GM18508 (cell line): ENCODE data around the gene S100A4.

ENCODE experiments used
- ATAC-seq: cut with Tn5 transposase; IDR thresholded peaks from one replicate; pipeline ENCODE4 v1.9.1; 2021; ENCODE audit warnings: moderate number of reproducible peaks; ENCODE audit not compliant: insufficient read depth, unreplicated experiment

Gene S100A4

GRCh38 chr1:153515504-153516394 is 29.9 kb downstream of the S100A4 start:
- no peak for ATAC-seq

- no peak for ATAC-seq
These were observed 31.9 kb downstream of the S100A4 start for GRCh38 chr1:153513666-153514065.

GRCh38 chr1:153513023-153513422 is 32.6 kb downstream of the S100A4 start:
- ATAC-seq = no peak

- ATAC-seq = no peak
These were observed 34.6 kb downstream of the S100A4 start for GRCh38 chr1:153510984-153511410.

- no peak for ATAC-seq
These were observed 35.8 kb downstream of the S100A4 start for GRCh38 chr1:153509729-153510354.

GRCh38 chr1:153509036-153509435 is 36.6 kb downstream of the S100A4 start:
- no peak for ATAC-seq

- ATAC-seq = no peak
These were observed 37.6 kb downstream of the S100A4 start for GRCh38 chr1:153507926-153508583.

- ATAC-seq = no peak
These were observed 38.7 kb downstream of the S100A4 start for GRCh38 chr1:153506831-153507413.

GRCh38 chr1:153506386-153506785 is 39.2 kb downstream of the S100A4 start:
- no peak for ATAC-seq

GRCh38 chr1:153505576-153505975 is 40.0 kb downstream of the S100A4 start:
- ATAC-seq = no peak

- ATAC-seq = no peak
These were observed 41.8 kb downstream of the S100A4 start for GRCh38 chr1:153503766-153504165.

- ATAC-seq = no peak
These were observed 46.9 kb downstream of the S100A4 start for GRCh38 chr1:153498746-153499145.

- ATAC-seq = no peak
These were observed 50.1 kb downstream of the S100A4 start for GRCh38 chr1:153495536-153495935.

- ATAC-seq = no peak
These were observed 50.5 kb downstream of the S100A4 start for GRCh38 chr1:153494976-153495535.
